HG03045 (cell line): ENCODE results near the gene GPR22.

Source experiments
- ATAC-seq: cut with Tn5 transposase; IDR thresholded peaks from one replicate; pipeline ENCODE4 v1.9.1; 2021; ENCODE audit warnings: mild to moderate bottlenecking, moderate library complexity; ENCODE audit not compliant: unreplicated experiment

GPR22 gene

GRCh38 chr7:107474104-107474521 lies 4.3 kb downstream of the GPR22 start:
- ATAC-seq = no peak

DNA sequence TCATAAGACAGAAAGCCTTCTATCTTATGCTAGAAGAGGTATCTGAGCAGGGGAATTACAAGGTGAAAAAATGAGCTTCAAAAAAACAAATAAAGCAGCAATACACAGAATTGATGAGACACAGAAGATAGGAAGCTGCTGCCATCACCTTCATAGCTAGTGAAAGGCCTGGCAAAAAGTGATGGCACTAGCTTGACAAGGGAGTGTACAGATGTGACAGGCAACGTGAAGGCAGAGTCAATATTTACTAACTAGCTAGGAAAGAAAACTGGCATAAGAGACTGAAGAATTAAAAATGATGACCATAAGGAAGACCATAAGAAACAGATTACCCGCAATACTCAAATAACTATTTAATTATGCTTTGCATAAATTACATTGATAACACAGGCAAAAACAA lies 9.4 kb downstream of the GPR22 start:
- no peak for ATAC-seq

GRCh38 chr7:107480932-107481331 lies 11.1 kb downstream of the GPR22 start:
- ATAC-seq = no peak

- no peak for ATAC-seq
Observed at GRCh38 chr7:107482571-107482970, 12.7 kb downstream of the GPR22 start.

GRCh38 chr7:107486041-107486440 lies 16.2 kb downstream of the GPR22 start:
- no peak for ATAC-seq

- no peak for ATAC-seq
Observed at GRCh38 chr7:107492875-107493274, 23.0 kb downstream of the GPR22 start.

- no peak for ATAC-seq
Observed at GRCh38 chr7:107494315-107494751, 24.5 kb downstream of the GPR22 start.

DNA sequence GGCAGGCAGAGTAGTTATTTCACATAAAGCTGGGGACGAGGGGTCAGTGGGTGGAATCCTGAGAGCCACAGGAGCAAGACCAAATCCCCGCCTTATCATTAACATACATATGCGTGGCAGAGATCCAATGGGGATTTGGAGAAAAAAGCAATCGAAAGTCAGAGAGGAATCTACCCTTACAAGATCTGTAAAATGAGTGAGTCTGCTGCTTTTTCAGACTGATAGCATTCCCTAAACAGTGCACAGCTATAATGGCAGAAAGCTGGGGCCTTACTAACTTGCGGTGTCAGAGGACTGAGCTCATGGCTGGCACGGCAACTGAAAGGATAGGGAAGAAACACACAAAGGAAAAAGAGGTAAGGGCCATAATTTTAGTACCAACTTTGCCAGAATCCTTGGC lies 25.0 kb downstream of the GPR22 start:
- ATAC-seq = no peak

- ATAC-seq = no peak
Observed at GRCh38 chr7:107495516-107495915, 25.7 kb downstream of the GPR22 start.

DNA sequence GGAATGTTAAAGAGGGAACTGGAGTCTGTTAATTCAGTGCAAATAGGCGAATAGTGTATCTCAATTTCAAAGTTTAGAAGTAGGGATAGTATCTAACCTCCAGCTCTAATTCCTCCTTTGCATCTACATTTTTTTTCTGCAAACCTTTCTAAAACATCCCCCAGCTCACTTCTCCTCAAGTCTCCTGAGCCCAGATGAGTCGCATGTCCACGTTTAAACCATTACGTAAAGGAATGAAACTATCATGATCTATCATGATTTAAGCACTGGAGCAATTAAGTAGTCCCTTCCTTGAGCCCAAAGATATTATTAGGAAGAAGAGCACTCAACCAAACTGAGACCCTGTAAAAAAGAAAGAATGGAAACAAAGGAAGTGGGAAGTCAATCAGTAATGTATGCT lies 29.9 kb downstream of the GPR22 start:
- ATAC-seq = no peak

DNA sequence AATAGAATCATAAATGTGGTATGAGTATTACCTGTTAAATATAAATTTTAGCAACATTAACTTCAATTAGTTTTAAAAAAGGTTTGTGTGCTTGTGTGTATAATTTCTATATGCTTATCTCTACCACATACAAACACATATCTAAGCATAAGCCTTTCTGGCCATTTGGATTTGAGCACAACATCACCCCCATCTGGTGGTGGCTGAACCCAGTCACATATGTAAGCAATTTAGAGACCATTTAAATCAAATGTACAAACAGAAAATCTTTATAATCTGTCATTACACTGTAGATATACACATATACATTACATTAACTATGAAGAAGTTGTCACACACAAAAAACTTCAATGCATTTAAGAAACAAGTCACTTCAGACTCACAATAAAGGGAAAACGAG lies 31.7 kb downstream of the GPR22 start:
- ATAC-seq = no peak

- ATAC-seq = no peak
Observed at GRCh38 chr7:107502154-107502553, 32.3 kb downstream of the GPR22 start.

GRCh38 chr7:107502797-107503196 lies 32.9 kb downstream of the GPR22 start:
- no peak for ATAC-seq

DNA sequence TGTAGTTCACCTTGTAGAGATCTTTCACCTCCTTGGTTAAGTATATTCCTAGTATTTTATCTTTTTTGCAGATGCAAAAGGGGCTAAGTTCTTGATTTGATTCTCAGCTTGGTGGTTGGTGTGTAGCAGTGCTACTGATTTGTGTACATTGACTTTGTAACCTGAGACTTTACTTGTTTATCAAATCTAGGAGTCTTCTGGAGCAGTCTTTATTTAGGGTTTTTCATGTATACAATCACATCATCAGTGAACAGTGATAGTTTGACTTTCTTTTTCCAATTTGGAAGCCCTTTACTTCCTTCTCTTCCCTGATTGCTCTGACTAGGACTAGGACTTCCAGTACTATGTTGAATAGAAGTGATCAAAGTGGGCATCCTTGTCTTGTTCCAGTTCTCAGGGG lies 33.8 kb downstream of the GPR22 start:
- no peak for ATAC-seq

DNA sequence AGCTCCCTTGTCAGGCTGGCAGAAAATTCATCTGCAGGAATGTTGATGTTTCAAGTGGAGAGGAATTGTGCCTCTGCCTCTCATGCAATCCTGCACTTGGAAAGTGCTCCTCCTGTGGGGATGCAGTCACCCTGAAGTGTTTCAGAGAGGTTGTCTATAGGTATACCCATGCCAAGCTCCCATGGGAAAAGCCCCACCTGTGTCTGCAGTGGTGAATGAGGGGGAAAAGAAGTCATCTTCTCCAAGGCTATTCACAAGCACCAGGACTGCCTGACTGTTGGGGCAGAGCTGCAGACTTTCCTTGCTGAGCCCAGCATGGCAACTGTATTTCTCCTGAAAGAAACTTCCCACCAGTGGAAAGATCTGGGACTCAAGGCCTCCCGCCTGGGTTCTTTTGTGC lies 35.5 kb downstream of the GPR22 start:
- no peak for ATAC-seq

GRCh38 chr7:107505997-107506673 lies 36.3 kb downstream of the GPR22 start:
- ATAC-seq = no peak

GRCh38 chr7:107506674-107507339 lies 37.0 kb downstream of the GPR22 start:
- ATAC-seq = no peak
